Retinal pigment epithelial cell (primary cell): ENCODE measurements around the gene PHACTR3.

Experiments used
- DNase-seq: peaks from one replicate; pipeline ENCODE4 v3.0.0-alpha.2; 2010; ENCODE audit warnings: low read depth
- H3K4me3 ChIP-seq: 2 replicates; pipeline ENCODE4 v1.5.1; 2011; ENCODE audit warnings: mild to moderate bottlenecking, low read length, control low read depth, moderate library complexity
- CTCF ChIP-seq: conservative IDR thresholded peaks from 2 replicates; pipeline ENCODE4 v1.5.1; 2011; ENCODE audit warnings: low read depth, low read length, control low read depth, inconsistent platforms

The PHACTR3 gene

GRCh38 chr20:59805786-59806577, 201.6 kb downstream of the PHACTR3 start:
- DNase-seq, result no peak
- no peak for TF ChIP-seq CTCF
- H3K4me3 ChIP-seq, result no peak overlapping the region

GRCh38 chr20:59806578-59806975, 202.2 kb downstream of the PHACTR3 start:
- H3K4me3 ChIP-seq, result no peak overlapping the region
- no peak for DNase-seq
- no peak for TF ChIP-seq CTCF

- no peak for TF ChIP-seq CTCF
- H3K4me3 ChIP-seq, result no peak overlapping the region
- DNase-seq, result no peak
Measured at GRCh38 chr20:59807909-59808728, 203.8 kb downstream of the PHACTR3 start.

- TF ChIP-seq CTCF, result no peak
- no peak for DNase-seq
- H3K4me3 ChIP-seq, result no peak overlapping the region
Measured at GRCh38 chr20:59808729-59809381, 204.5 kb downstream of the PHACTR3 start.

- H3K4me3 ChIP-seq, result no peak overlapping the region
- DNase-seq, result no peak
- no peak for TF ChIP-seq CTCF
Measured at GRCh38 chr20:59809630-59810448, 205.5 kb downstream of the PHACTR3 start.

GRCh38 chr20:59810449-59811187, 206.3 kb downstream of the PHACTR3 start:
- no peak overlapping the region for H3K4me3 ChIP-seq
- no peak for DNase-seq
- no peak for TF ChIP-seq CTCF
